DOHH2 (cell line): ENCODE measurements around the gene FOXN3.

Experiments used
- CTCF ChIP-seq: fragments of 200-600 bp; sonication (generic); IDR thresholded peaks from one replicate; pipeline ENCODE4 v1.5.1; 2014; ENCODE audit warnings: antibody characterized with exemption, mild to moderate bottlenecking, low read depth, low read length; ENCODE audit not compliant: poor library complexity, severe bottlenecking
- EZH2phosphoT487 ChIP-seq: fragments of 200-600 bp; sonication (generic); IDR thresholded peaks from 2 replicates; pipeline ENCODE4 v1.6.1; 2017; ENCODE audit warnings: borderline replicate concordance, mild to moderate bottlenecking, antibody characterized with exemption, low read length, moderate library complexity, mixed read lengths

DNA sequence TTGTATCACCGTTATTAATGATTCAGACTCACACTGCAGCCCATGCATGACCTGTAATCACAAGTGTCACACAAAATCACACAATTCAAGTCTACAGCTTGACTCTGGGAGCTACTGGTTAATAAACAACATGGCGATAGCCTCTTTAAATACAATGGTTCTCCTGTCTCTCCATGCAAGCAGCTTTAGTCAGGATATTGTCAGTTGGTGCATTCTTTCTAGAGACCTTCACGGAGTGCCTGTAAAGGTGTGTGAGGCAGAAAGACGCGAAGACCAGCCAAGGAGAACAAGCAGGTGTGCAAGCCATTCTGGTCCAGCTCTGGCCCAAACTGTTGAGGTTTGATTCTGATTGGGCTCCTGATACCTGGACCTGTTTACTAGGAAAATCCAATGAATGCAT lies 40.0 kb upstream of the FOXN3 start:
- TF ChIP-seq CTCF (no peak), EZH2phosphoT487 (no peak)
